GM18519 (cell line): ENCODE results near the gene CORO2A.
"Not testable (repeated sequence)": the region's sequence is repeated elsewhere in the genome, so short reads cannot be mapped to it uniquely, and the experiment has no call there.

Experiments used
- ATAC-seq: cut with Tn5 transposase; IDR thresholded peaks from one replicate; pipeline ENCODE4 v1.9.1; 2021; ENCODE audit warnings: mild to moderate bottlenecking, moderate library complexity; ENCODE audit not compliant: unreplicated experiment, low FRiP score

CORO2A gene

GRCh38 chr9:98146101-98146991 lies 46.1 kb downstream of the CORO2A start:
- no peak for ATAC-seq

- ATAC-seq: no peak
These were observed 47.8 kb downstream of the CORO2A start for GRCh38 chr9:98144631-98145030.

DNA sequence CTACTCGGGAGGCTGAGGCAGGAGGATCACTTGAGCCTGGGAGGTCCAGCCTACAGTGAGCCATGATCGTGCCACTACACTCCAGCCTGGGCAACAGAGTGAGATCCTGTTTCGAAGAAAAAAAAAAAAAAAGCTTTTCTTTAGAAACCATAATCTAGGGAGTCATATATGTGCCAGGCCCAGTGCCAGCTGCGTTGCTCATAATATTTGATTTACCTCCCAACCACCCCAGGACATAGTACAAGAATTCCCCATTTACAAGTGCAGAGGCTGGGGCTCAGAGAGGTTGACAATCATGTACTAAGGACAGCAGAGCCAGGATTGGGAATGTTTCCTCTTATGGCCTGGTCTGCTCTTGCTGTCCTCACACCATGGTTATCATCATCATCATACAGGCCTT lies 48.4 kb downstream of the CORO2A start:
- ATAC-seq: no peak

GRCh38 chr9:98142925-98143481 lies 49.4 kb downstream of the CORO2A start:
- ATAC-seq: no peak

DNA sequence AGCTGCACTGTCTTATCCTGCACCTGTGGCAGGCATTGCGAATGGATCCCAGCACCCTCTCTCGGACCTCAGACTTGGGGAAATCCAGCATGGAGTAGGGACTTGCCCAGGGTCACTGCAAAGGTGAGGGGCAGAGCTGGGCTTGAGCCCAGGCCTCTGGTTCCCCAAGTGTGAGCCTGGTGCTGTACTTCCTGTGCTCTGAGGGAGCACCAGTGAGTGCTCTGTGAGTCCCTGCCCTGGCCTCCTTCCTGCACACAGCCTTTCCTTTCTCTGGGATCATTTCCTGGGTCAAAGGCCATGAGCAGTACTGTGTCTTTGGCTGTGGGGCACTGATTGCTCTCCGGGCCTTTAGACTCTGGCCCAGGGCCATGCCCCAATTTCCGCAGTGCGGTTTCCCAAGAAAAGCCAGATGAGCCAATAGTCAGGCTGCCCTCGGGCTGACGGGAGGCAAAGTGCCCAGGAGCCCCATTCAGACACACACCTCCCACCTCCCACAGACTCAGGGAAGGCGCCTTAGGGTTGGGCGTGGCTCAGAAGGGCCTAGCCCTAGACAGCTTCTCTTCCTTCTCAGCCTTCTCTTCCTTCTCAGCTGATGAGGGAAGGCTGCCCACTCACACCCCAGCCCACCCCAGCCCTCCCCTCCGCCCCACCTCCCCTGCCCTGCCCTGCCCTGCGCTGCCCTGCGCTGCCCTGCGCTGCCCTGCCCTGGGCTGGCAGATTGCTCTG lies 50.1 kb downstream of the CORO2A start:
- ATAC-seq: no peak

GRCh38 chr9:98140503-98140902 lies 51.9 kb downstream of the CORO2A start:
- no peak for ATAC-seq

- no peak for ATAC-seq
These were observed 55.9 kb downstream of the CORO2A start for GRCh38 chr9:98136489-98136888.

- ATAC-seq: no peak
These were observed 56.5 kb downstream of the CORO2A start for GRCh38 chr9:98135938-98136337.

GRCh38 chr9:98135558-98135934 lies 56.9 kb downstream of the CORO2A start:
- ATAC-seq: no peak

DNA sequence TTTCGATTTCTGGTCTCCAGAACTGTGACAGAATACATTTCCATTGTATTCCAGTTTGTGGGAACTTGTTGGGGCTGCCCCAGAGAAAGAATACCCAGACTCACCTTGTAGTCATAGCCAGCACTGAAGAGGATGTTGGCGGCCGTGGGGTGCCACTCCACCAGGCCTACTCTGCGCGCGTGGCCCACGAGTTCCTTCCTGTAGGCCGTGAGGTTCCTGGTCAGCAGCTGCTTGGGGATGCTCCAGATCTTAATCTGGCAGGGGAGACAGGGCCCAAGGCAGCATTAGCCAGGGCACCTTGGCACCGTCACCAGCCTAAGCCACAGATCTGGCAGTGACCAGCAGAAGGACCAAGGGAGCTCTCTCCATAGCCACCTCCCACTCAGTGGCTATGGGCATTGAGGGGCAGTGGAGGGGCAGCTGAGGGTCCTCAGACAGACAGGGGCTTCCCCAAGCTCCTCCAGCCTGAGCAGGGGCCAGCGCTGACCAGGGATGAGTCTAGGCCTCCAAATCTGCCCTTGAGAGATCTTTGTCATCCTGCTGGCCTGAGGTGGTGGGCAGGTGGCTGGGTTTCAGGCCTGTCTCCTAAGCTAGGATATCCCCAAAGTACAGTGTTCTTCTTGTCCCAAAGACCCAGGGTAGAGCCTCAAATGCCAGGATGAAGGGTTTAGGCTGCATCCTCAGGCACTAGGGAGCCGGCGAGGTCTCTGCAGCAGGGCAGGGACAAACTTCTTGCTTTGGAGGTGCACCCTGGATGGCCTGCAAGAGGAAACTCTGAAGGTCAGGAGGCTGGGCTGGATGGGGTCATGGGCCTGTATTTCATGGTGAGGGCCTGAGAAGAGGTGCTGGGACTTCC lies 57.5 kb downstream of the CORO2A start:
- ATAC-seq: no peak

- ATAC-seq: no peak
These were observed 59.4 kb downstream of the CORO2A start for GRCh38 chr9:98132806-98133631.

- no peak for ATAC-seq
These were observed 60.3 kb downstream of the CORO2A start for GRCh38 chr9:98132158-98132557.

GRCh38 chr9:98130576-98131228 lies 61.7 kb downstream of the CORO2A start:
- ATAC-seq: no peak

- ATAC-seq: not testable (repeated sequence)
These were observed 62.4 kb downstream of the CORO2A start for GRCh38 chr9:98130060-98130459.

DNA sequence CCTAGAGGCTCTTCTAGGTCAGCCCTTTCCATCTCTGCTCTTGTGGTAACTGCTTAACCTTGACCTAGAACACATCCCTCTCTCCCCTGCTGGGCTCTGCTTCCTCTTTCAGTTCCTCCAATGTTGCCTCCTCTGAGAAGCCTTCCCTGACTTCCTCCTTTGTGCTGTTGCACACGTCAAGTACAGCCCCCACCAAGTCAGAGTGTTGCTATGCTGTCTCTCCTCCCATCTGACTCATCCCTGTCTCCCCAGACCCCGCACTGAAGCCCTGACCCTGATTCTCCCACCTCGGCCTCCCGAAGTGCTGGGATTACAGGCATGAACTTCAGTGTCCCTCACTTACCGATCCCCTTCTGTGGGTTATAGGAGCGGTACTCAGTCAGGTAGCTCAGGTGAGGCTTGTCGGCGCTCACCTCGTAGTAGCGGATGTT lies 63.0 kb downstream of the CORO2A start:
- no peak for ATAC-seq

GRCh38 chr9:98128316-98128715 lies 64.1 kb downstream of the CORO2A start:
- ATAC-seq: no peak

- ATAC-seq: no peak
These were observed 65.2 kb downstream of the CORO2A start for GRCh38 chr9:98127226-98127625.

DNA sequence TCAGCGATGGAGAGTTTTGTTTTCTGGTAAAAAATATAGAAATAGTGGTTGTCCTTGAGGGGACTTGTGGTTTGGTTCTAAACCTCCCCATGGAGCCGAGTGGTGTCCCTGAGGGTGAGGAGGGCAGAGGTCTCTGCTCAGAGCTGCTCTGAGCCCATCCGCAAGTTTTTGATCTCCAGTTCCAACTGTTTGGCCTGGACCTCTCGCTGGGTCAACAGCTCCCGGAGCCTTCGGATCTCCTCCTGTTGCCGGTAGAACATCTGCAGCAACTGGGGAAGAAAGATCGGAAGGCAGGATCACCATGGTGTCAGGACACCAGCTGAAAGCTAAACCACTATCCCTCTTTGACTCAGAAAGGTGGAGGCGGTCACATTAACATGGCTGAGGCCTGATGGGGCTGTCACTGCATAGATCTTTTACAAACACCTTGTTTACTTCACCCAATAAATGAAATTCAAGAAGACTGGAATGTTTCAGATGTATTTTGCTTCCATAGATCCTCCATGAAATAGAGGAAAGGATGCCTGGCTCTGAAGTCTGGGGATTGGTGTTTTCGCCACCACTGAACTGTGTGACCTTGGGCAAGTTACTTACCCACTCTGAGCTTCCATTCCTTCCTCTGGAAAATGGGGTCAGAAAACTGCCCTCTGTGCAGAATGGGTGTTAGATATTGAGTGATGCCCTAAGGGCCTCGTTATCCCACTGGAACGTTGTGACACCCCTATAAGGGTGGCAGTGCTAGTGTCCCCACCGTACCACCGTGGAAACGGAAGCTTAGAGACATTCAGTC lies 67.6 kb downstream of the CORO2A start:
- ATAC-seq: no peak
